Measurements from ENCODE around the gene DGLUCY.
"Not testable (repeated sequence)": the region's sequence is repeated elsewhere in the genome, so short reads cannot be mapped to it uniquely, and the experiment has no call there.

The DGLUCY gene

GRCh38 chr14:91197631-91198030, 83.8 kb downstream of the DGLUCY start:
- Histone ChIP-seq H4K8ac (ENCODE audit: low read depth, low read length) (no peak overlapping the region), H3K9ac (ENCODE audit: low read length) (no peak overlapping the region), H3K4me3 (ENCODE audit: low read length) (no peak overlapping the region), H3K4me2 (ENCODE audit: low read length) (no peak overlapping the region), H3K79me2 (ENCODE audit: control insufficient read depth, insufficient read depth, low read length) (no peaks in the 10 kb centered on the region), H3K56ac (ENCODE audit: low read length) (no peak overlapping the region), H3K4me1 (ENCODE audit: control insufficient read depth, low read depth, low read length) (no peaks in the 10 kb centered on the region), H2BK15ac (replicated peaks; ENCODE audit: low read depth) (no peak overlapping the region), H2BK5ac (ENCODE audit: low read length) (no peak overlapping the region), H3K79me1 (ENCODE audit: low read length) (no peaks in the 10 kb centered on the region), H4K5ac (ENCODE audit: low read length) (no peak overlapping the region), H3K27ac (ENCODE audit: low read depth, low read length) (no peak overlapping the region), H3K4ac (ENCODE audit: low read depth, low read length) (no peak overlapping the region), H2AK5ac (ENCODE audit: low read length) (no peak overlapping the region), H3K23ac (ENCODE audit: low read length) (no peak overlapping the region), H2BK120ac (ENCODE audit: low read depth, low read length) (no peak overlapping the region), H3K36me3 (ENCODE audit: control insufficient read depth, insufficient read depth, low read length) (no peaks in the 10 kb centered on the region), H3K27me3 (ENCODE audit: insufficient read depth, low read length, poor library complexity) (no peaks in the 10 kb centered on the region), H3K18ac (ENCODE audit: low read length) (no peak overlapping the region)
- no peak for DNase-seq

DNA sequence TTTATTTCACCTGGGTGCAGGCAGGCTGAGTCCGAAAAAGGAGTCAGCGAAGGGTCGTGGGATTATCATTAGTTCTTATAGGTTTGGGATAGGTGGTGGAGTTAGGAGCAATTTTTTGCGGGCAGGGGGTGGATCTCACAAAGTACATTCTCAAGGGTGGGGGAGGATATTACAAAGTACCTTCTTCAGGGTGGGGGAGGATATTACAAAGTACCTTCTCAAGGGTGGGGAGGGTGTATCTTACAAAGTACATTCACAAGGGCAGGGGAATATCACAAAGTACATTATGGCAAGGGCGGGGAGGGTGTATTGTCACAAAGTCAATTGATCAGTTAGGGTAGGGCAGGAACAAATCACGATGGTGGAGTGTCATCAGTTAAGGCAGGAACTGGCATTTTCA, 86.9 kb downstream of the DGLUCY start:
- H3K56ac ChIP-seq (ENCODE audit: low read length); H3K4ac ChIP-seq (ENCODE audit: low read depth, low read length); H2AK5ac ChIP-seq (ENCODE audit: low read length); H3K4me1 ChIP-seq (ENCODE audit: control insufficient read depth, low read depth, low read length); H3K23ac ChIP-seq (ENCODE audit: low read length); H3K27ac ChIP-seq (ENCODE audit: low read depth, low read length); H3K79me1 ChIP-seq (ENCODE audit: low read length); H3K18ac ChIP-seq (ENCODE audit: low read length); H3K27me3 ChIP-seq (ENCODE audit: insufficient read depth, low read length, poor library complexity); H2BK15ac ChIP-seq (replicated peaks; ENCODE audit: low read depth); H3K79me2 ChIP-seq (ENCODE audit: control insufficient read depth, insufficient read depth, low read length); H3K36me3 ChIP-seq (ENCODE audit: control insufficient read depth, insufficient read depth, low read length); H3K4me3 ChIP-seq (ENCODE audit: low read length); H4K5ac ChIP-seq (ENCODE audit: low read length); H4K8ac ChIP-seq (ENCODE audit: low read depth, low read length); H2BK120ac ChIP-seq (ENCODE audit: low read depth, low read length); H3K4me2 ChIP-seq (ENCODE audit: low read length); DNase-seq; H2BK5ac ChIP-seq (ENCODE audit: low read length); H3K9ac ChIP-seq (ENCODE audit: low read length): not testable (repeated sequence)
- no CpG with 5 or more reads among the region's 6 CpGs for WGBS (ENCODE audit: extremely low coverage, insufficient coverage, low lambda C conversion rate)

GRCh38 chr14:91202234-91202974, 88.5 kb downstream of the DGLUCY start:
- Histone ChIP-seq H3K4me1 (ENCODE audit: control insufficient read depth, low read depth, low read length) (no peaks in the 10 kb centered on the region), H4K8ac (ENCODE audit: low read depth, low read length) (no peak overlapping the region), H2BK5ac (ENCODE audit: low read length) (no peak overlapping the region), H3K36me3 (ENCODE audit: control insufficient read depth, insufficient read depth, low read length) (no peaks in the 10 kb centered on the region), H3K56ac (ENCODE audit: low read length) (no peak overlapping the region), H3K4me2 (ENCODE audit: low read length) (no peak overlapping the region), H4K5ac (ENCODE audit: low read length) (no peak overlapping the region), H3K4me3 (ENCODE audit: low read length) (no peak overlapping the region), H3K23ac (ENCODE audit: low read length) (no peak overlapping the region), H3K27me3 (ENCODE audit: insufficient read depth, low read length, poor library complexity) (no peaks in the 10 kb centered on the region), H3K79me1 (ENCODE audit: low read length) (no peaks in the 10 kb centered on the region), H3K27ac (ENCODE audit: low read depth, low read length) (no peak overlapping the region), H3K9ac (ENCODE audit: low read length) (no peak overlapping the region), H3K79me2 (ENCODE audit: control insufficient read depth, insufficient read depth, low read length) (no peaks in the 10 kb centered on the region), H2BK15ac (replicated peaks; ENCODE audit: low read depth) (no peak overlapping the region), H2AK5ac (ENCODE audit: low read length) (no peak overlapping the region), H2BK120ac (ENCODE audit: low read depth, low read length) (no peak overlapping the region), H3K4ac (ENCODE audit: low read depth, low read length) (no peak overlapping the region), H3K18ac (ENCODE audit: low read length) (no peak overlapping the region)
- no CpG with 5 or more reads among the region's 15 CpGs for WGBS (ENCODE audit: extremely low coverage, insufficient coverage, low lambda C conversion rate)
- DNase-seq = no peak

- no peak overlapping the region for H3K4me2 ChIP-seq (ENCODE audit: low read length)
- no peak overlapping the region for H4K5ac ChIP-seq (ENCODE audit: low read length)
- H3K79me2 ChIP-seq (ENCODE audit: control insufficient read depth, insufficient read depth, low read length) = no peaks in the 10 kb centered on the region
- no peak overlapping the region for H3K27ac ChIP-seq (ENCODE audit: low read depth, low read length)
- H3K9ac ChIP-seq (ENCODE audit: low read length) = no peak overlapping the region
- no peak overlapping the region for H4K8ac ChIP-seq (ENCODE audit: low read depth, low read length)
- no CpG with 5 or more reads among the region's 14 CpGs for WGBS (ENCODE audit: extremely low coverage, insufficient coverage, low lambda C conversion rate)
- no peak overlapping the region for H2AK5ac ChIP-seq (ENCODE audit: low read length)
- no peaks in the 10 kb centered on the region for H3K79me1 ChIP-seq (ENCODE audit: low read length)
- no peak overlapping the region for H2BK5ac ChIP-seq (ENCODE audit: low read length)
- DNase-seq = no peak
- no peak overlapping the region for H3K56ac ChIP-seq (ENCODE audit: low read length)
- H3K4me1 ChIP-seq (ENCODE audit: control insufficient read depth, low read depth, low read length) = no peaks in the 10 kb centered on the region
- no peak overlapping the region for H3K23ac ChIP-seq (ENCODE audit: low read length)
- H2BK15ac ChIP-seq (replicated peaks; ENCODE audit: low read depth) = no peak overlapping the region
- no peak overlapping the region for H3K4me3 ChIP-seq (ENCODE audit: low read length)
- no peak overlapping the region for H3K4ac ChIP-seq (ENCODE audit: low read depth, low read length)
- no peaks in the 10 kb centered on the region for H3K27me3 ChIP-seq (ENCODE audit: insufficient read depth, low read length, poor library complexity)
- no peak overlapping the region for H3K18ac ChIP-seq (ENCODE audit: low read length)
- no peaks in the 10 kb centered on the region for H3K36me3 ChIP-seq (ENCODE audit: control insufficient read depth, insufficient read depth, low read length)
- no peak overlapping the region for H2BK120ac ChIP-seq (ENCODE audit: low read depth, low read length)
Measured at GRCh38 chr14:91204657-91205056, 90.8 kb downstream of the DGLUCY start.

GRCh38 chr14:91205459-91205858, 91.6 kb downstream of the DGLUCY start:
- Histone ChIP-seq H3K36me3 (ENCODE audit: control insufficient read depth, insufficient read depth, low read length) (no peaks in the 10 kb centered on the region), H2AK5ac (ENCODE audit: low read length) (no peak overlapping the region), H3K27me3 (ENCODE audit: insufficient read depth, low read length, poor library complexity) (no peaks in the 10 kb centered on the region), H3K4me3 (ENCODE audit: low read length) (no peak overlapping the region), H3K4me1 (ENCODE audit: control insufficient read depth, low read depth, low read length) (no peaks in the 10 kb centered on the region), H3K4ac (ENCODE audit: low read depth, low read length) (no peak overlapping the region), H3K23ac (ENCODE audit: low read length) (no peak overlapping the region), H4K8ac (ENCODE audit: low read depth, low read length) (no peak overlapping the region), H3K56ac (ENCODE audit: low read length) (no peak overlapping the region), H3K9ac (ENCODE audit: low read length) (no peak overlapping the region), H3K27ac (ENCODE audit: low read depth, low read length) (no peak overlapping the region), H3K79me1 (ENCODE audit: low read length) (no peaks in the 10 kb centered on the region), H2BK5ac (ENCODE audit: low read length) (no peak overlapping the region), H2BK120ac (ENCODE audit: low read depth, low read length) (no peak overlapping the region), H4K5ac (ENCODE audit: low read length) (no peak overlapping the region), H3K79me2 (ENCODE audit: control insufficient read depth, insufficient read depth, low read length) (no peaks in the 10 kb centered on the region), H3K4me2 (ENCODE audit: low read length) (no peak overlapping the region), H3K18ac (ENCODE audit: low read length) (no peak overlapping the region), H2BK15ac (replicated peaks; ENCODE audit: low read depth) (no peak overlapping the region)
- no CpG with 5 or more reads among the region's 7 CpGs for WGBS (ENCODE audit: extremely low coverage, insufficient coverage, low lambda C conversion rate)
- DNase-seq = no peak

DNA sequence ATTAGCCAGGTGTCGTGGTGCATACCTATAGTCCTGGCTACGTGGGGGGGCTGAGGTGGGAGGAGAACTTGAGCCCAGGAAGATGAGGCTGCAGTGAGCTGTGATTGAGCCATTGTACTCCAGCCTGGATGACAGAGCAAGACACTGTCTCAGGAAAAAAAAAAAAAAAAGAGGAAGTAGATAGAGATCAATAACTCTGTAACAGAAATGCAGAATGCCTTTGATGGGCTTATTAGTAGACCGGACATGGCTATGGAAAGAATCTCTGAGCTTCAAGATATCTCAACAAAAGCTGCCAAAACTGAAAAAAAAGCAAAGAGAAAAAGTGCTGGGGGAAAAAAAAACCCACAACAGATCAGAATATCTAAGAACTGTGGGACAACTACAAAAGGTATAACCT, 93.1 kb downstream of the DGLUCY start:
- no peak overlapping the region for H2BK120ac ChIP-seq (ENCODE audit: low read depth, low read length)
- H3K79me2 ChIP-seq (ENCODE audit: control insufficient read depth, insufficient read depth, low read length) = no peaks in the 10 kb centered on the region
- no peak overlapping the region for H3K56ac ChIP-seq (ENCODE audit: low read length)
- H3K23ac ChIP-seq (ENCODE audit: low read length) = no peak overlapping the region
- H3K27ac ChIP-seq (ENCODE audit: low read depth, low read length) = no peak overlapping the region
- no peak overlapping the region for H3K4me3 ChIP-seq (ENCODE audit: low read length)
- H3K27me3 ChIP-seq (ENCODE audit: insufficient read depth, low read length, poor library complexity) = no peaks in the 10 kb centered on the region
- no peaks in the 10 kb centered on the region for H3K36me3 ChIP-seq (ENCODE audit: control insufficient read depth, insufficient read depth, low read length)
- no peak overlapping the region for H3K4me2 ChIP-seq (ENCODE audit: low read length)
- peak; percentile 18 for DNase-seq
- no peak overlapping the region for H2BK5ac ChIP-seq (ENCODE audit: low read length)
- no peak overlapping the region for H2AK5ac ChIP-seq (ENCODE audit: low read length)
- no peaks in the 10 kb centered on the region for H3K79me1 ChIP-seq (ENCODE audit: low read length)
- no peak overlapping the region for H4K8ac ChIP-seq (ENCODE audit: low read depth, low read length)
- H3K4me1 ChIP-seq (ENCODE audit: control insufficient read depth, low read depth, low read length) = no peaks in the 10 kb centered on the region
- H2BK15ac ChIP-seq (replicated peaks; ENCODE audit: low read depth) = no peak overlapping the region
- H3K18ac ChIP-seq (ENCODE audit: low read length) = no peak overlapping the region
- H3K4ac ChIP-seq (ENCODE audit: low read depth, low read length) = no peak overlapping the region
- no peak overlapping the region for H3K9ac ChIP-seq (ENCODE audit: low read length)
- no CpG with 5 or more reads among the region's 3 CpGs for WGBS (ENCODE audit: extremely low coverage, insufficient coverage, low lambda C conversion rate)
- no peak overlapping the region for H4K5ac ChIP-seq (ENCODE audit: low read length)

Data from mesendoderm (in vitro differentiated cells).